Lower leg skin (tissue), 3 donors: ENCODE results near the gene MAP7D3.

Experiments
- CTCF ChIP-seq, 3 donors: fragments of 450-650 bp; IDR thresholded peaks; one replicate each; pipeline ENCODE4 v1.5.1; 2016; ENCODE audit warnings: antibody characterized with exemption in 3 of 3, mild to moderate bottlenecking in 3 of 3, moderate library complexity in 2 of 3
- POLR2A ChIP-seq, 2 donors: fragments of 450-650 bp; IDR thresholded peaks; one replicate each; pipeline ENCODE4 v1.6.1; 2016 to 2017; ENCODE audit warnings: antibody characterized with exemption in 2 of 2, mild to moderate bottlenecking in 1 of 2, moderate library complexity in 1 of 2

GRCh38 chrX:136203438-136203837, 47.8 kb downstream of the MAP7D3 start:
- no peak for TF ChIP-seq POLR2A (IDR thresholded peaks at IDR 0.05)
- TF ChIP-seq CTCF (IDR thresholded peaks at IDR 0.05) = no peak
